ENCODE results near the gene KANSL1. TPM values are rescaled to one million over a fixed set of nuclear protein-coding genes. Genes with fewer than 3 reads are reported as not detected.

The KANSL1 gene
- polyA plus RNA-seq, 1 of the 3 experiments (the other 2 are of a cell fraction), result 10.0 TPM

DNA sequence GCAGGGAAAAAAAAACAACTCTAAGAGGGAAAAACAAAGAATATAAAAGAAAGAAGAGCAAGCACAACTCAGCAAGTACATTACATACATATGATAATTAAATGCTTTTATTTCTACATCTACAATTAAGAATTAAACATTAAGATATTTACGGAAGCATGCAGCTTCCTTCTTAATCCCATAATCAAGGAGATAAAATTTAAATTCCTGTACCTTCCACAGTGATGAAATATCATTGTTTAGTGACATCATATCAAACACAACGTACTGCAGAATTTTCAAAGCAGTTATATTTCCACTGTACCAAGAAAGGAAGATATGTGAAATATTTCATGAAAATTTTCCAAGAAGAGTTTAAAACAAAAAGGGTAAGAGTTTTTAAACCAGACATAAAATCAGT lies 26.0 kb downstream of the KANSL1 start:
- Histone ChIP-seq H4K20me1 (ENCODE audit: insufficient read depth) (peaks cover 100% of the 10 kb centered on the region), H3K9ac (0 out of 2 replicates have a peak overlapping the region, but pooled peaks have one; percentile 1), H3K27ac (ENCODE audit: low read depth in 2 of 2, low read length in 1 of 2) (peak overlapping the region in 1 of 2 experiments; percentile 28; a peak in 1 of 4 replicates), H3K27me3 (ENCODE audit: insufficient read depth) (no peaks in the 10 kb centered on the region), H3K9me3 (no peaks in the 10 kb centered on the region), H3K79me2 (ENCODE audit: insufficient read depth) (peaks cover 100% of the 10 kb centered on the region), H3K4me3 (ENCODE audit: low read depth in 2 of 2, low read length in 1 of 2) (no peak overlapping the region), H3K4me2 (peak overlapping the region; percentile 13; the same call in 1 of the 2 replicates), H3K36me3 (replicated peaks in 1 of 2; ENCODE audit: control insufficient read depth in 1 of 2, insufficient read depth in 2 of 2, low read length in 1 of 2) (peaks cover 44 to 59% of the 10 kb centered on the region in 2 experiments), H3K9me2 (no peaks in the 10 kb centered on the region), H3F3A (replicated peaks; ENCODE audit: insufficient read depth) (peaks cover 20% of the 10 kb centered on the region), H3K4me1 (ENCODE audit: control insufficient read depth in 1 of 2, insufficient read depth in 2 of 2, low read depth in 1 of 2, low read length in 1 of 2) (peaks cover 8 to 21% of the 10 kb centered on the region in 2 experiments; a peak in 3 of 4 replicates), H2AFZ (ENCODE audit: low read depth) (no peak overlapping the region)
- no peak for DNase-seq
- 93% methylated on average over 2 of the region's 2 CpGs for WGBS (ENCODE audit: low lambda C conversion rate)
- ChIA-PET CTCF (interaction anchor here (0.7 to 1.6 kb wide), 5 partner anchors 11 to 126 kb away, joined by 3 to 6 read pairs (median 4); partner anchors contain the start of gene KANSL1), POLR2A (no interaction called here)
- no peak for TF ChIP-seq MXI1 (IDR thresholded peaks at IDR 0.05; ENCODE audit: low read depth, low read length)
- TF ChIP-seq EP300 (IDR thresholded peaks at IDR 0.05; ENCODE audit: borderline replicate concordance in 1 of 2, low read depth in 1 of 2, low read length in 1 of 2), result no peak
- TF ChIP-seq, protein P1, sequence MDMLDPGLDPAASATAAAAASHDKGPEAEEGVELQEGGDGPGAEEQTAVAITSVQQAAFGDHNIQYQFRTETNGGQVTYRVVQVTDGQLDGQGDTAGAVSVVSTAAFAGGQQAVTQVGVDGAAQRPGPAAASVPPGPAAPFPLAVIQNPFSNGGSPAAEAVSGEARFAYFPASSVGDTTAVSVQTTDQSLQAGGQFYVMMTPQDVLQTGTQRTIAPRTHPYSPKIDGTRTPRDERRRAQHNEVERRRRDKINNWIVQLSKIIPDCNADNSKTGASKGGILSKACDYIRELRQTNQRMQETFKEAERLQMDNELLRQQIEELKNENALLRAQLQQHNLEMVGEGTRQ (IDR thresholded peaks at IDR 0.05; ENCODE audit: borderline replicate concordance, low read depth, low read length), result no peak
- no peak for TF ChIP-seq YY1 (IDR thresholded peaks at IDR 0.05; ENCODE audit: low read depth)
- TF ChIP-seq MAX (IDR thresholded peaks at IDR 0.05; ENCODE audit: low read depth), result no peak
- TF ChIP-seq TAF1 (IDR thresholded peaks at IDR 0.05; ENCODE audit: borderline replicate concordance, low read depth, low read length), result no peak
- no peak for TF ChIP-seq USF1 (IDR thresholded peaks at IDR 0.05; ENCODE audit: borderline replicate concordance, low read depth)
- TF ChIP-seq NRF1 (IDR thresholded peaks at IDR 0.05; ENCODE audit: low read depth, low read length), result no peak

DNA sequence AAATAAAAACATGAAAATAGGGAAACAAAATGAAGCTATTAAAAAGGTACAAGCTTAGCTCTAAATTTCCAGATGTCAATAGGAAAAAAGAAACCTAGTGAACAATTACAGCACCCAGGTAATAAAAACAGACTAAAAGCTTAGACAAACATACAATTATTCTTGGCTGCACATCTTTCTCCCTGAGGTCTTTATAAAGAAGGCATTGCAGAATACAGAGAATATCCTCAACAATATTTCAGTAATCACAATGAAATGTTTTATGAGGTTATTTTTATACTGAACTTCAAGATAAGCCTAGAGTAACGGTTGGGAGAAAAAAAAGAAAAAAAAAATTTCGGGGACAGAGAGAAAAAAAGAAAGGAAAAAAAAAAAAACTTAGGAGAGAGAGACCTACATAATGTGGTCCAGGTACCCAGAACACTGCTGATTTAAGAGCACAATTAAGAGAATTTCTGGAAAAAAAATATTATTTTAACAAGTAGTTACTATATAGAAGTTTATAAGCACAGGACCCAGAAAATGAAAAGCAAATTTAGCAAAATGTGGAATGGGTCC lies 26.5 kb downstream of the KANSL1 start:
- WGBS (ENCODE audit: low lambda C conversion rate), result 82% methylated on average over 2 of the region's 2 CpGs
- Histone ChIP-seq H3K36me3 (replicated peaks in 1 of 2; ENCODE audit: control insufficient read depth in 1 of 2, insufficient read depth in 2 of 2, low read length in 1 of 2) (peaks cover 39 to 62% of the 10 kb centered on the region in 2 experiments), H4K20me1 (ENCODE audit: insufficient read depth) (peaks cover 100% of the 10 kb centered on the region)

More for the DNA sequence above, 26.5 kb downstream of the KANSL1 start:
- Histone ChIP-seq H3K27ac (ENCODE audit: low read depth in 2 of 2, low read length in 1 of 2) (no peak overlapping the region), H3K9me2 (no peaks in the 10 kb centered on the region), H2AFZ (ENCODE audit: low read depth) (no peak overlapping the region), H3K9ac (no peak overlapping the region), H3K4me2 (no peak overlapping the region; the same call in 1 of the 2 replicates), H3K79me2 (ENCODE audit: insufficient read depth) (peaks cover 100% of the 10 kb centered on the region), H3K9me3 (no peaks in the 10 kb centered on the region), H3K27me3 (ENCODE audit: insufficient read depth) (no peaks in the 10 kb centered on the region), H3K4me3 (ENCODE audit: low read depth in 2 of 2, low read length in 1 of 2) (no peak overlapping the region), H3K4me1 (ENCODE audit: control insufficient read depth in 1 of 2, insufficient read depth in 2 of 2, low read depth in 1 of 2, low read length in 1 of 2) (peaks cover 8 to 21% of the 10 kb centered on the region in 2 experiments; a peak in 3 of 4 replicates), H3F3A (replicated peaks; ENCODE audit: insufficient read depth) (peaks cover 22% of the 10 kb centered on the region)
- no peak for DNase-seq
- CTCF ChIA-PET, result interaction anchor here (0.7 to 1.3 kb wide), 3 partner anchors 26 to 165 kb away, joined by 3 to 6 read pairs (median 5); partner anchors contain the start of gene KANSL1
- no peak for TF ChIP-seq REST (IDR thresholded peaks at IDR 0.05; ENCODE audit: low read depth, low read length)
- POLR2A ChIA-PET, result interaction anchor here (0.6 kb wide), 1 partner anchor 259 kb away, joined by 5 read pairs; no protein-coding TSS in a partner anchor
